HUDEP-2 (cell line): Measurements from ENCODE around the gene BCKDK.
A peak's percentile ranks its signal among the peaks of the same experiment; 100 is the strongest.

Source experiments
- DNase-seq, 76 experiments: peaks; one replicate each; lab custom pipeline; 2025; ENCODE audit not compliant: unreplicated experiment in 76 of 76; lab: John Stamatoyannopoulos, UW

Gene BCKDK

DNA sequence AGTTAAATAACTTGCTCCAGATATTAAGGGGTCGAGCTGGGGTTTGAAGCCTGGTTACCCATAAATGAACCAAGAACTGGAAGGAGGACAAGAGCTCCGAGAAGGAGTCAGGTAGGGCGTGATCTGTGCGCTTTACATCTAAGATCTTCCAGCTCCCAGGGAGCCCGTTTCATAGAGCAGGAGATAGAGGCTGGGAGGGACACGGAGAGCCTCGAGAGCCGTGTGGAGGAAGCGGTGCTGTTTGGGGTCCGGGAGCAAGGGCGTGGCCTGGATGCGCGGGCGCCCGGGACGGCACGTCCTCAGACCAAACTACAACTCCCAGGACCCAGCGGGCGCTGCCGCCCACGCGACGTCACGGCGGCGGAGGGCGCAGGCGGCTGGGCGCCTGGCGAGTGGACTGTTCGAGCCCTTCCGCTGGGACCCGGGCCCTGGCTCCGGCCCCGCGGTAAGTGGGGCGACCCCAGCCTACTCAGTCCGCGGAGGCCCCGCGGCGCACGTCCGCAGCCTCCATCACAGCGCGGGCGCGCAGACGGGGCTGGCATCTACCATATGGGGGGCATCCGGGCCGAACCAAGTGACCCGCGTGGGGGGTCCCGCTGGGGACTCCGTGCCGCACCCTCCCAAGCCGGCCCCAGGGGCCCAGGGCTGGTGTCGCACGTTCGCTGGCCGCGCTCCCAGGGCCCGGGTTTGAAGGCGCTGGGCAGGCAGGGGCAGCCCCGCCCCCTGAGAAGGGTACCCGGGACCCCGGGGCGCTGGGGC lies at the start of gene BCKDK:
TSS of gene BCKDK (plus strand) at position 352 of the 759 bp plus-strand sequence. CDS start 838 bp downstream, outside the sequence.
- DNase-seq, result peak in 60 of 76 experiments; percentile 5 to 77 (median 58)

DNA sequence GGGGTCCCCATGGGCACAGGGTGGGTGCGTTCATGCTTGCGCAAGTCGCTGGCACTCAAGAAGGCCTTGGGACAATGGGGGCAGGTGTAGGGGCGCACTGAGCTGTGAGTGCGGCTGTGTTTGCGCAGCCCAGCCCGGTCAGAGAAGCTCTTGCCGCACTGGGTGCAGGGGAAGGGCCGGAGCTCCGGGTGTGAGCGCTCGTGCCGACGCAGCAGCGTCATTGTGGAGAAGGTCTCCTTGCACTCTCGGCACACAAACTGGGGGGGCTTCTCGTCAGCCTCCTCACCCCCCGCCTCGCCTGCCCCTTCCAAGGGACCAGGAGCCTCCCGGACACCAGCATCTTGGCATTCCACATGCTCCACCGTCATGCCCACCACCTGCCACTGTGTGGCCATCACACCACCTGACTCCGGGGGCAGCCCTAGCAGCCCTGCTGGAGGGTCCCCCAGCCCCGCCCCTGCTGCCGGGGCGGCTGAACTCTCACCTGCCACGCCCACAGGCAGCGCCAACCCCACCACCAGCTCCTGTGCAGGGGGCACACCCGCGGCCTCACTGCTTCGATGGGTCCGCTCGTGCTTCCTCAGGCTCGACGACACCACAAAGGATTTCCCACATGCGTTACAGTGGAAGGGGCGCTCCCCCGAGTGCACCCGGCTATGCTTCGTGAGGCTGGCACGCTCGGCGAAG lies 46.9 kb upstream of the BCKDK start:
- no peak for DNase-seq

DNA sequence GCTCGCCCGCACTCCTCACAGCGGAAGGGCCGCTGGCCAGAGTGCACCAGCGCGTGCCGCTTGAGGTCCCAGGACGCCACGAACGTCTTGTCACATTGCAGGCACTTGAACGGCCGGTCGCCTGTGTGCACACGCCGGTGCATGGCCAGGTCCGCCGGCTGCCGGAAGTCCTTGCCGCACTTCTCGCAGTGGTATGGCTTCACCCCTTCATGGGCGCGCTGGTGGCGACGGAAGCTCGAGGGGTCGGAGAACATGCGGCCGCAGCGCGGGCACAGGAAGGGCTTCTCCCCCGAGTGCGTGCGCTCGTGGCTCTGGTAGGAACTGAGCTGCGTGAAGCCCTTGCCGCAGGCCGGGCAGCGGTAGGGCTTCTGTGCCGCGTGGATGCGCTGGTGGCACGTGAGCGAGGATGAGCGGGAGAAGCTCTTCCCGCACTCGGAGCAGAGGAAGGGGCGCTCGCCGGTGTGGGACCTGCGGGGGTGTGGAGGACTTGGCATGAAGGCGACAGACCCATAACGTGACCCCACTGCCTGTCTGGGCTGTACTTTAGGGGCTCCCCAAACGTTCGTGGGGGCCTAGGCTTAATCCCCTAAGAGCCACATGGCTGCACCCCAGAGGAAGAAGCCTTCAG lies 46.3 kb upstream of the BCKDK start:
- no peak for DNase-seq

DNA sequence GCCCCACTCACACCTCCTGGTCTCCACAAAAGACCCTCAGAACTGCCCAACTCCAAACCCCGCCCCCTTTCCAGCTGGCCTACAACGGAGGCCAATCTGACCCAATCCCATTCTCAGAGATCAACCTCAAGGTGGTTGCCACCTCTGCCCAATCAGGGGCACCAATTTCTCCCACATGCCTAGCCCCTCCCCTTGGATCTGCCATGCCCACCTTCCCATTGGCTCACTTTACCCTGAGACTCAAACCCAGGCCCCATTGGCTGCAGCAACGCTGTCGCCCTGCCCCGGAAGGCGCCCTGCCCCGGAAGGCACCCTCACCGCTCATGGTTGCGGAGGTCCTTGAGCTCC lies 44.7 kb upstream of the BCKDK start:
- DNase-seq, result no peak

DNA sequence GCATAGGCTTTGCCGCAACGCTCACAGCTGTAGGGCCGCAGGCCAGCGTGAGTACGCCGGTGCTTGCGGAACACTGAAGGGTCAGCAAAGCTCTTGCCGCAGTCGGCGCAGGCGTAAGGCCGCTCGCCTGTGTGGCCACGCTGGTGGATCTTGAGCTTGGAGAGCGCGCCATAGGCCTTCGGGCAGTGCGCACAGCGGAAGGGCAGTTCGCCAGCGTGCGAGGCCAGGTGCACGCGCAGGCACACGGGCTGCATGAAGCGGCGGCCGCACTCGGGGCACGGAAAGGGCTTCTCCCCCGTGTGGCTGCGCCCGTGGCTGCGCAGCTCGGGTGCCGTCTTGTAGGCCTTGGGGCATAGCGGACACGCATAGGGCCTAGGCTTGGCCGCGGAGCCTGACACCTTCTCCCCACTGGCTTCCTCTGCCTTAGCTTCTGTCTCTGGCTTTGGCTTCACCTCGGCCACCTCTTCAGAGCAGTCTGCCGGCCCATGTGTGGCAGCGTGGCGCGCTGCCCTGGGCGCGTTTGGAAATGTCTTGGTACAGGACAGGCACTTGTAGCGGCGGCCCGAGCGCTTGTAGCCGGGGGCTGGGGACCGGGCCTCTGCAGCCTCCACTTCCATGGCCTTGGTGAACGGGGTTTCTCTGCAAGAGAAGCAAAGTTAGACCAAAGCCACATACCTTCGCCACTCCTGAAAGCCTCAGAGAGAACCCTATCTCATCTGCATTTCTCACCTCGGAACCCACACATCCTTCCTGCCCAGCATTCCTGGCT lies 44.2 kb upstream of the BCKDK start:
- no peak for DNase-seq

DNA sequence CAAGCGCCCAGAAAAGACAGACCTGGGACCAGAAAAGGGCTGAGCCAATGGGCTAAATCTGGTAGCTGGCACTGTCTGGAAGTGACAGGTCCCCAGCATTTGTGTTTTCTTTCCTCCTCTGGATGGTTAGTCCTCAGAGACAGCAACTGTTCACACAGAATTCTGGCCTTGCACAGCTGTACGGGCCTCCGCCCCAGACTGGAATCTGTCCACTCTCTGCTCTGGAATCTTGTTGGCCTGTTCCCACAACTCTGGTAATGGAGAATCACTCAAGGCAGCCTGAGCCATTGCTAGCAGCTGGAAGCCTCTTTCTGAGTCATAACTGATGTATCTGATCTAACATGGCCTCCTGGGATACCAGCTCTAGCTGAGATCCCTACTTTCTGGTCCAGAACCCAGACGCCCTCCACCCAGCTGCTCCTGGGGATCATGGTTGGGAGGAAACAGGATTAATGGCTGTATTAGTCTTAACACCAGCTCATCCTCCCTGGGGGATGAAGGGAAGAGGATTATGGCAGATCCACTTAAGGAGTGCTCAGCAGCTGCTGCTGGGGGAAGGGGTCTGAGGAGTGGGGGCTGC lies 43.2 kb upstream of the BCKDK start:
- DNase-seq, result no peak

DNA sequence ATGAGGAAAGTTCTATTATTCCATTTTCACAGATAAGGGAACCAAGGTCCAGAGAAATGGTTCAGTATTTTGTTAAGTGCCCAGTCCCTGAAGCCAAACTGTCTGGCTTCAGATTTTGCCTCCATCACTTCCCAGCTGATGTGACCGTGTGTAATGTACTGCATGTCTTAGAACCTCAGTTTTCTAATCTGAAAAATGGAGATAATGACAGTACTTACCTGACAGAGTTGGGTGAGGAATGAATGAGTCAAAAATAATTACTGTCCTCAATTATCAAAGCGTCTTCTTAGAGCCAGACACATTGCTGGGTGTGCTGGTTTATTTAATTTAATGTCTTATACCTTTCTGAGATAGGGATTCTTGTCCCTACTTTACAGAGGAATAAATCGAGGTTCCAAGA lies 40.8 kb upstream of the BCKDK start:
- DNase-seq, result no peak

DNA sequence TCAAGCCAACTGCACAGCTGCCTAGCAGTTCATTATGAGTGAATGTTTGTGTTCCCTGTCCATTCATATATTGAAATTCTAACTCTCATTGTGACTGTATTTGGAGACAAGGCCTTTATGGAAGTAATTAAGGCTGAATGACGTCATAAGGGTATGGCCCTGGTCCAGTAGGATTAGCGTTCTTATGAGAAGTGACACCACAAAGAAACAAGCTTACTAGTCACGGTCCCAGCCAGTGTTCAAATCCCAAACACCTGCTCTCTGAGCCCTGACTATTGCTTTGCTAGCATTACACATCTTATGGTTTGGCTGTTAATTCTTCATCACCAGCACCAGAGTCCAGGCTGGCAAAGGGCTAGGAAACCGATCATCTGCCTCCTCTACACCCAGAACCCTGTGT lies 36.3 kb upstream of the BCKDK start:
- DNase-seq, result no peak

DNA sequence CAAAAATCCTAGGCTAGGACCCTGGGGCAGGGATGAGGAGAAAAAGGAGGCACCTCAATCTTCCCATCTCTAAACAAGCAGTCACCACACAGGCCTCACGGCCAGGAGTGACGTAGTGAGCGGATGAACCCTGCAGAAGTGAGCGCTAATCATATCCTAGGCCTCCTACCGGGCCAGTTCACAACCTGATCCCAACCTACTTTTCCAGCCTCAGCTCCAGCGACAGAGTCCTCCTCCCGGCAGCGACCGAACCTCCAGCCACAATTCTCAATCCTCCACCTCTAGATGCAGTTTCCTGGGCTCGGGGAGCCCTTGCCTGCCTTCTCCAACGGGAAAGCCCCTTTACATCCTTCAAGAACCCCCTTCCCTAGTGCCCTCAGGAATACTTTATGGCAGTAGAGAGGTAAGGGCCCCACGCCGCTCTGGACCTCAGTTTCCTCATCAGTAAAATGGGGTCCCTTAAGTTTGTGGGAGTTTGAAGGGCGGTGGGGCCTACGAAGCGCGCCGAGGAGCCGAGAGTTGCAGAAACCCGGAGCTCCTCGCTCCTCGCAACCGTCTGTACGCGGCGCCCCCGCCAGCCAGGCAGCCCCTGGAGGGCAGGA lies 35.5 kb upstream of the BCKDK start:
- DNase-seq, result peak in 39 of 76 experiments; percentile 2 to 50 (median 20)

DNA sequence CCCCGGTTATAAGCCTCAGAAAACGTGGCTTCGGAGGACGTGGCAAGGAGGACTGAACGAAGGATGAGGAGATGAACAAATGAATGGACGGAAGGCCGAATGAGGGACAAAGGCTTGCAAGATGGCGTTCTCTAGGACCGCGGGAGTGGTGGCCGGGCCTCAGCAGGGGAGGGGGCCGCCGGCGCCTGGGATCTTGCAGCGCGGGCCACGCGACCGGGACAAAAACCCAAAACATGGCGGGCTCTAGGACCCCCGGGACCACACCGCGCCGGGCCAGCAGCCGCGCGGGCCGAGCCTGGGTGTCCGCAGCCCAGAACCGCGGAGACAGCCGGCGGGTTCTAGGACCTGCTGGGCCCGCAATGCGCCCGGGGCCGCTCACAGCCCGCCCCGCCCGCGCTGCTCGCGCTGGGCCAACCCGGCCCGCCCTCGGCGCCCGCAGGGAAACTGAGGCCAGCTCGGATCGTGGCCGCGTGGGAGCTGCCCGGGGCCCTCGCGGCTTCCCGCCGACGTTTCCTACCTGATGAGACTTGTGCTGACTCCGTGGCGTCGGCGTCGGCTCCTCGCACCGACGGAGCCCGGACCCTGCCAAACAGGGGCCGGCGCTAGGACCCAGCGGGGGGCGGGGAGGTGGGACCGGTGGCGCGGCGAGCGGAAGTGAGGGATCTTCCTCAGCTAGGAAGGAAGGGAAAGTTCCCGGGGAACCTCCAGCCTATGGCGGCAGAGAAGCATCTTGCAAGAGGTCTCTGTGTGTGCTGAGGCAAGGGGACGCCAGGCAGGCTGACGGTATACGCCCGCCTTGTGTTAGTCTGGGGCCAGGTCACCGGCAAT lies 34.8 kb upstream of the BCKDK start:
- peak in 71 of 76 experiments; percentile 26 to 91 (median 78) for DNase-seq

DNA sequence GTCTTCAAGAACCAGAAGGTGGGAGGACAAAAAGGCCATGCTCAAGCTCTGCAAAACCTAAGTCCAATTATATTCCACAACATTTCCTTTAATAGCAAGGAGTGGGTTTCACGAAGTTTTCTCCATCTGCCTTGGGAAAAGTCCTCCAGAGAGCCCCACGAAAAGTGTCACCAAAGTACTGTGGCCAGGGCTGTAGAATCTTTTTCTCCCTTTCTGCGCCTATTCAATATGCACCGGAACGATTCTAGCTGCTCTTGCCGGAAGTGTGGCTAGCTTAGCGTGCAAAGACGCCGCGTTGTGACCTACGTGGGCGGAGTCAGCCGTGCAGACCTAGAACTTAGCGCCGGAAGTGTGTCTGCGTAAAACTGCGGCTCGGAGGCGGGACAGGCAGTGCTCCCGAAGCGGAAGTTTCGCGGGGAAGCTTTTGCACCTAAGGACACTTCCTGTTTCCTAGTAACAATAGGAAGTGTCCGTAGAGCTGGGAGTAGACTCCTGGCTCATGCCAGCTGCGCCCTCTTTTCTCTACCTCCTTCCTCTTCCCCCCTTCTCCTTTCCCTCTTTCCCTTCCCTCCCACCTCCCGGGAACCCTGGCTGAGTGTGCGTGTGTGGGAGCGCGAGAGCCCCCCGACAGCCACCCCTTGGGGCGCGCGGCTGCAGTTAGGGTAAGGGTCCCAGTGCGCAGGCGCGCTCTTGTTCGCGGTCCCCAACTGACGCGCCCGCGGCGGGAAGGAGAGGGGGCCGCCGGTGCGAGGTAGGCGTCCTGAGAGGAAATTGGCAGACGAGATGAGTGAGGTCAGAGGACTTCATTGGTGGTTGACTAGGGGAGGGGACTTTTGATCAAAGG lies 34.0 kb upstream of the BCKDK start, which contains the start of the genes ZNF646 and ZNF668:
TSS of gene ZNF646 (plus strand) at position 453 of the 844 bp plus-strand sequence. CDS start 1,903 bp downstream, outside the sequence.
TSS of gene ZNF668 (minus strand) at position 271 of the 844 bp plus-strand sequence. CDS start 9,781 bp downstream, outside the sequence.
- DNase-seq, result peak in 75 of 76 experiments; percentile 69 to 98 (median 96)

DNA sequence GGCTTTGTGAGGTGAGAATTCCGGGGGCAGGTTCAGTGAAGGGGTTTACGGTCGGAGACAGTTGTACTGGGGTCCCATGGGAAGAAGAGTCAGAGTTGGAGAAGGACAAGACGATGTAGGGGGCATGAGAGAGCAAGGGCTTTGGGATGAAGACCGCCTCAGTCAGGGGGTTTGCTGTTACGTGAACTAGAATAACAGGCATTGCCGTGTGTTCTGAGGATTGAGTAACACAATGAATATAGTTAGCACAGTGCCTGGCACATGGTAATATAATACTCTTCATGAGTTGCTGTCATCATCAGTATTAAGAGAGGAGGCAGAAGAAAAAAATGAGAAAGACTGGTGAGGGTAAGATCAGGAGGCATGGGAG lies 33.4 kb upstream of the BCKDK start:
- no peak for DNase-seq

DNA sequence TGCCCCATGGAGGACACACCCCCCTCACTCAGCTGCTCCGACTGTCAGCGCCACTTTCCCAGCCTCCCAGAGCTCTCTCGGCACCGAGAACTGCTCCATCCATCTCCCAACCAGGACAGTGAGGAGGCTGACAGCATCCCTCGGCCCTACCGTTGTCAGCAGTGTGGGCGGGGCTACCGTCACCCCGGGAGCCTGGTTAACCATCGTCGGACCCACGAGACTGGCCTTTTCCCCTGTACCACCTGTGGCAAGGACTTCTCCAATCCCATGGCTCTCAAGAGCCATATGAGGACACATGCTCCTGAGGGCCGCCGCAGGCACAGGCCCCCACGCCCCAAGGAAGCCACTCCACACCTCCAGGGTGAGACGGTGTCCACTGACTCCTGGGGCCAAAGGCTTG lies 31.9 kb upstream of the BCKDK start:
- DNase-seq, result no peak

DNA sequence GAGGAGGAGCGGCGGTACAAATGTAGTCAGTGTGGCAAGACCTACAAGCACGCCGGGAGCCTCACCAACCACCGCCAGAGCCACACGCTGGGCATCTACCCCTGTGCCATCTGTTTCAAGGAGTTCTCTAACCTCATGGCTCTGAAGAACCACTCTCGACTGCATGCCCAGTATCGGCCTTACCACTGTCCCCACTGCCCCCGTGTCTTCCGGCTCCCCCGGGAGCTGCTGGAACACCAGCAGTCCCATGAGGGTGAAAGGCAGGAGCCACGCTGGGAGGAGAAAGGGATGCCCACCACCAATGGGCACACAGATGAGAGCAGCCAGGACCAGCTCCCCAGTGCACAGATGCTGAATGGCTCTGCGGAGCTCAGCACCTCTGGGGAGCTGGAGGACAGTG lies 31.2 kb upstream of the BCKDK start:
- no peak for DNase-seq

DNA sequence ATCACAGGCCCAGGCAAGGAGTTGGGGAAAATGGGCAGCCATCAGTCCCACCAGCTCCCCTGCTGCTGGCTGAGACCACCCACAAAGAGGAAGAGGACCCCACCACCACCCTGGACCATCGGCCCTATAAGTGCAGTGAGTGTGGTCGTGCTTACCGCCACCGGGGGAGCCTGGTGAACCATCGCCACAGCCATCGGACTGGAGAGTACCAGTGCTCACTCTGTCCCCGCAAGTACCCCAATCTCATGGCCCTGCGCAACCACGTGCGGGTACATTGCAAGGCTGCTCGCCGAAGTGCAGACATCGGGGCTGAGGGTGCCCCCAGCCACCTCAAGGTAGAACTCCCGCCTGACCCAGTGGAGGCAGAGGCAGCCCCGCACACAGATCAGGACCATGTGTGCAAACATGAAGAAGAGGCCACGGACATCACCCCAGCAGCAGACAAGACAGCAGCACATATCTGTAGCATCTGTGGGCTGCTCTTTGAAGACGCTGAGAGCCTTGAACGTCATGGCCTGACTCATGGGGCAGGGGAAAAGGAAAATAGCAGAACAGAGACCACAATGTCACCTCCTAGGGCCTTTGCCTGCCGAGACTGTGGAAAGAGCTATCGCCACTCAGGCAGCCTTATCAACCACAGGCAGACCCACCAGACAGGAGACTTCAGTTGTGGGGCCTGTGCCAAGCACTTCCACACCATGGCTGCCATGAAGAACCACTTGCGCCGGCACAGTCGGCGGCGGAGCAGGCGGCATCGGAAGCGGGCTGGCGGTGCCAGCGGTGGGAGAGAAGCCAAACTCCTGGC lies 30.4 kb upstream of the BCKDK start:
- peak in 20 of 76 experiments; percentile 4 to 44 (median 23) for DNase-seq

DNA sequence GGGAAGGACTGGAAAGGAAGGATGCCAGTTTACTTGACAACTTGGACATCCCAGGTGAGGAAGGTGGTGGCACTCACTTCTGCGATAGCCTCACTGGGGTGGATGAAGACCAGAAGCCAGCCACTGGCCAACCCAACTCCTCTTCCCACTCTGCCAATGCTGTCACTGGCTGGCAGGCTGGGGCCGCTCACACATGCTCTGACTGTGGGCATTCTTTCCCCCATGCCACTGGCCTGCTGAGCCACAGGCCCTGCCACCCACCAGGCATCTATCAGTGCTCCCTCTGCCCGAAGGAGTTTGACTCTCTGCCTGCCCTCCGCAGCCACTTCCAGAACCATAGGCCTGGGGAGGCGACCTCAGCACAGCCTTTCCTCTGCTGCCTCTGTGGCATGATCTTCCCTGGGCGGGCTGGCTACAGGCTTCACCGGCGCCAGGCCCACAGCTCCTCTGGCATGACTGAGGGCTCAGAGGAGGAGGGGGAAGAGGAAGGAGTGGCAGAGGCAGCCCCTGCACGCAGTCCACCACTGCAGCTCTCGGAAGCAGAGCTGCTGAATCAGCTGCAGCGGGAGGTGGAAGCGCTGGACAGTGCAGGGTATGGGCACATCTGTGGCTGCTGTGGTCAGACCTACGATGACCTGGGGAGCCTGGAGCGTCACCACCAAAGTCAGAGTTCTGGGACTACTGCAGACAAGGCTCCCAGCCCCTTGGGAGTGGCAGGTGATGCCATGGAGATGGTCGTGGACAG lies 29.4 kb upstream of the BCKDK start:
- no peak for DNase-seq
